Ishikawa (cell line): ENCODE results near the gene DKC1.

Source experiments
- CREB1 ChIP-seq: IDR thresholded peaks from 2 replicates; pipeline ENCODE4 v1.6.1; 2012; ENCODE audit warnings: low read depth
- EP300 ChIP-seq: IDR thresholded peaks from 2 replicates; pipeline ENCODE4 v1.6.1; 2012; ENCODE audit warnings: borderline replicate concordance
- FOXM1 ChIP-seq: IDR thresholded peaks from 2 replicates; pipeline ENCODE4 v1.6.1; 2012; ENCODE audit warnings: low read depth, borderline replicate concordance
- NFIC ChIP-seq: IDR thresholded peaks from 2 replicates; pipeline ENCODE4 v1.6.1; 2012
- TAF1 ChIP-seq: IDR thresholded peaks from 2 replicates; pipeline ENCODE4 v1.6.1; 2012; ENCODE audit warnings: low read depth, mild to moderate bottlenecking
- YY1 ChIP-seq: IDR thresholded peaks from 2 replicates; pipeline ENCODE4 v1.6.1; 2012; ENCODE audit warnings: low read depth
- TF ChIP-seq, protein P1 (sequence below): IDR thresholded peaks from 2 replicates; pipeline ENCODE4 v1.6.1; 2012
- TF ChIP-seq, protein P2 (sequence below): IDR thresholded peaks from 2 replicates; pipeline ENCODE4 v1.6.1; 2012

DNA sequence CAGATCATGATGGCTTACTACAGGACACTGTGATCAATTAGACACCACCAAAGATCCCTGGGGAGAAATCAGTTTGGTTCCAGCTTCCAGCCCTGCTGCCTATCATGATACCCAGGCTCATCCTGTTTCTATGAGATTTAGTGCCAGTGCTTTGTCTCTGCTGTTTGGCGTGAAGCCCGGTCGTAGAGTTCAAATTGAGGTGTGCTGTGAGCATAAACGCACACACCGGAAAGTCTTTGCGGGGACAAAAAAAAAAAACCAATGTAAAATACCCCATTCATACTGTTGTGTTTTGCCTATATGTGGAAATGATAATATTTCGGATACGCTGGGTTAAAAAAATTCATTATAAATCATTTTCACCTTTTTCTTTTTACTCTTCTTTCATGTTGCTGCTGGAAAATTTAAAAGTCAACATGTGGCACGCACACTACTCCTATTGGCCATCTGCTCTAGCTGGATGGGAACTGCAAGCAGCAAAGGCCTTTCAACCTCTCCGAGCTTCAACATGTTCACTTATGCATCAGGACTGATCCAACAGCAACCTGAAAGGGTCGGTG lies 607 bp upstream of the DKC1 start:
- TF ChIP-seq CREB1 (no peak), EP300 (no peak), TAF1 (no peak), YY1 (no peak), FOXM1 (peak; percentile 67; the same call in 1 of the 2 replicates), NFIC (no peak)
- TF ChIP-seq, protein P1, sequence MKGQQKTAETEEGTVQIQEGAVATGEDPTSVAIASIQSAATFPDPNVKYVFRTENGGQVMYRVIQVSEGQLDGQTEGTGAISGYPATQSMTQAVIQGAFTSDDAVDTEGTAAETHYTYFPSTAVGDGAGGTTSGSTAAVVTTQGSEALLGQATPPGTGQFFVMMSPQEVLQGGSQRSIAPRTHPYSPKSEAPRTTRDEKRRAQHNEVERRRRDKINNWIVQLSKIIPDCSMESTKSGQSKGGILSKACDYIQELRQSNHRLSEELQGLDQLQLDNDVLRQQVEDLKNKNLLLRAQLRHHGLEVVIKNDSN: no peak
- TF ChIP-seq, protein P2, sequence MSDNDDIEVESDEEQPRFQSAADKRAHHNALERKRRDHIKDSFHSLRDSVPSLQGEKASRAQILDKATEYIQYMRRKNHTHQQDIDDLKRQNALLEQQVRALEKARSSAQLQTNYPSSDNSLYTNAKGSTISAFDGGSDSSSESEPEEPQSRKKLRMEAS: no peak
